SH-SY5Y (cell line): ENCODE data around the gene GHSR.

Source experiments
- GATA2 ChIP-seq: IDR thresholded peaks from 2 replicates; pipeline ENCODE4 v1.6.1; 2011; ENCODE audit warnings: mild to moderate bottlenecking, low read depth, low read length
- GATA3 ChIP-seq: IDR thresholded peaks from 2 replicates; pipeline ENCODE4 v1.6.1; 2011; ENCODE audit warnings: low read depth, mild to moderate bottlenecking, low read length, moderate library complexity

GRCh38 chr3:172438186-172438585 lies 10.1 kb downstream of the GHSR start:
- no peak for TF ChIP-seq GATA2
- TF ChIP-seq GATA3 = no peak
